HCT116 (cell line): Measurements from ENCODE around the gene HIGD1A.

ENCODE experiments used
- CEBPB ChIP-seq: IDR thresholded peaks from 2 replicates; pipeline ENCODE4 v1.6.1; 2012; ENCODE audit warnings: low read depth
- CTCF ChIP-seq, 3 experiments: fragments of 200-600 bp in 1 of 3; sonication (generic) in 1 of 3; IDR thresholded peaks in 2 of 3; conservative IDR thresholded peaks in 1 of 3; 2 replicates each; pipeline ENCODE4 v1.5.1; 2012 to 2017; ENCODE audit warnings: low read depth in 2 of 3, low read length in 2 of 3, antibody characterized with exemption in 1 of 3, borderline replicate concordance in 1 of 3, control low read depth in 1 of 3, mild to moderate bottlenecking in 1 of 3, mixed read lengths in 1 of 3, mixed run types in 1 of 3, moderate library complexity in 1 of 3; ENCODE audit not compliant: insufficient read depth in 1 of 3
- MAX ChIP-seq: IDR thresholded peaks from 2 replicates; pipeline ENCODE4 v1.6.1; 2012
- POLR2A ChIP-seq: IDR thresholded peaks from 2 replicates; pipeline ENCODE4 v1.7.0; 2011; ENCODE audit warnings: borderline replicate concordance; ENCODE audit not compliant: insufficient read depth, insufficient read length; ENCODE audit errors: extremely low read depth
- POLR2AphosphoS5 ChIP-seq: IDR thresholded peaks from 2 replicates; pipeline ENCODE4 v1.6.1; 2011; ENCODE audit warnings: mild to moderate bottlenecking, low read depth, low read length, moderate library complexity
- RAD21 ChIP-seq: IDR thresholded peaks from 2 replicates; pipeline ENCODE4 v1.6.1; 2012; ENCODE audit warnings: low read depth, mild to moderate bottlenecking
- TCF7L2 ChIP-seq: IDR thresholded peaks from 2 replicates; pipeline ENCODE4 v1.7.0; 2011; ENCODE audit warnings: borderline replicate concordance, inconsistent platforms; ENCODE audit not compliant: insufficient read depth, insufficient read length; ENCODE audit errors: extremely low read depth
- ZFX ChIP-seq: fragments of 450-650 bp; IDR thresholded peaks from 2 replicates; pipeline ENCODE4 v1.6.1; 2017
- ZNF274 ChIP-seq: fragments of 200-500 bp; sonication (Bioruptor generic); IDR thresholded peaks from 2 replicates; pipeline ENCODE4 v1.6.1; 2014; ENCODE audit warnings: mild to moderate bottlenecking, low read depth, low read length, inconsistent platforms

- TF ChIP-seq POLR2A (no peak), CEBPB (no peak), RAD21 (no peak), CTCF (IDR thresholded peaks at IDR 0.05 in 2 of 3, conservative IDR thresholded peaks at IDR 0.05 in 1 of 3; ENCODE audit: borderline replicate concordance in 1 of 3, insufficient read depth in 1 of 3, low read depth in 2 of 3, low read length in 2 of 3) (no peak), POLR2AphosphoS5 (peak; percentile 93), MAX (peak; percentile 75), TCF7L2 (peak; percentile 53), ZNF274 (no peak), ZFX (peak; percentile 94)
These were observed at the start of gene HIGD1A for GRCh38 chr3:42804106-42804830.
